HK-2 (cell line): Measurements from ENCODE around the gene MAP2K7.
"Not testable (repeated sequence)": the region's sequence is repeated elsewhere in the genome, so short reads cannot be mapped to it uniquely, and the experiment has no call there.

Experiments used
- DNase-seq: peaks from one replicate; pipeline ENCODE4 v3.0.0-alpha.2; 2018; ENCODE audit not compliant: unreplicated experiment

MAP2K7 gene

DNA sequence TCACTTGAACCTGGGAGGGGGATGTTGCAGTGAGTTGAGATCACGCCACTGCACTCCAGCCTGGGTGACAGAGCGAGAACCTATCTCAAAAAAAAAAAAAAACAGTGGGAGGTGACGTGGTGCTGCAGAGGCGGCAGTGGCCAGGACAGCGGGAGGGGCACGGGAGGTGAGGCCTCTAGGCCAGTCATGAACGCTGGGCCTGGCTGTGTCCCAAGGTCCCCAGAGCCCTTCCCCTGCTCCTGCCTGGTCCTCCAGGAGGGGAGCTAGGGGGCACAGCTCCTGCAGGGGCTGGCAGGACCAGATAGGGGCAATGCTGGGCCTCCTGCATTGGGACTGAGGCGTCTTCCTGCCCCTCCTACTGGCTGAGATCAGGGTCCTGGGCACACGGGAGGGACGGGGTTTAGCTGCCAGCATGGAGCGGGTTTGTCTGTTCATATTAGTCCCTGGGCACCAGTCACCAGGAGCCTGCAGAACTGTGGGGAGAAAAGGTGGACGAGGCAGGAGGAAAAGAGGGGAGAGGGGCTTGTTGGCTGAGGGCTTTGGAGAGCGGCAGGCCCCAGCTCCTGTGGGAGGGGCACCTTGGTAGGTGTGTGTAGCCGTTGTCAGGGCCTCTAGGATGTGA lies 4.5 kb downstream of the MAP2K7 start:
- no peak for DNase-seq

DNA sequence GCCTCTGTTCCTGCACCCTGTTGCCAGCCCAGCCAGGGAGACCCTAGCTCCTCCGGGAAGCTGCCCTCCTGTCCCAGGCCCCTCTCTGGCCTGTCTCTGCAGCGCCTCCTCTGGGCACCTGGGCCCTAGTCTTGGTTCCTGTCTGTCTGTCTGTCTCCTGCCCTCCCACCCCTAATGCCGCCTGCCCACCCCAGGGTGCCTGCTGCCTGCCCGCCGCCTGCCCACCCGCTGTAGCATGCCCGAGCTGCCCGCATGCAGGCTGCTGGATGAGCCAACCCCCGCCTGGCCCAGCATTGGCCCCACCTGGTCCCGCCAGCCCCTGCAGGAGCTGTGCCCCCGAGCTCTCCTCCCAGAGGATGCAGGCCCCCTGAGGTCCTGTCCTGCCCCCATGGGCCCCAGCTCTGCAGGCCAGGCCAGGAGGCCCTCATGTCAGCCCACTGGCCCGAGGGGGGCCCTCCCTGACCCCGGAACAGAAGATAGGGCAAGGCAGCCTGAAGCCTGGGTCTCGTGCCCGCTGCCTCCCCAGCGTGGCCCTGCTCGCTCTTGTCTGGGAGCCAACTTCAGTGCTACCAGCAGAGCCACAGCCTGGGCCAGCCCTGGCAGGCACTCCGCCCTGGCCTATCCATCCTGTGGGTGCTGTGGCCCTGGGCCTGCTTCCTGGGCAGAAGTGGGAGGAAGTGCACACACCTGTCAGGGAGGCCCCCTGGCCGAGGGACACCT lies 5.2 kb downstream of the MAP2K7 start:
- DNase-seq: no peak

DNA sequence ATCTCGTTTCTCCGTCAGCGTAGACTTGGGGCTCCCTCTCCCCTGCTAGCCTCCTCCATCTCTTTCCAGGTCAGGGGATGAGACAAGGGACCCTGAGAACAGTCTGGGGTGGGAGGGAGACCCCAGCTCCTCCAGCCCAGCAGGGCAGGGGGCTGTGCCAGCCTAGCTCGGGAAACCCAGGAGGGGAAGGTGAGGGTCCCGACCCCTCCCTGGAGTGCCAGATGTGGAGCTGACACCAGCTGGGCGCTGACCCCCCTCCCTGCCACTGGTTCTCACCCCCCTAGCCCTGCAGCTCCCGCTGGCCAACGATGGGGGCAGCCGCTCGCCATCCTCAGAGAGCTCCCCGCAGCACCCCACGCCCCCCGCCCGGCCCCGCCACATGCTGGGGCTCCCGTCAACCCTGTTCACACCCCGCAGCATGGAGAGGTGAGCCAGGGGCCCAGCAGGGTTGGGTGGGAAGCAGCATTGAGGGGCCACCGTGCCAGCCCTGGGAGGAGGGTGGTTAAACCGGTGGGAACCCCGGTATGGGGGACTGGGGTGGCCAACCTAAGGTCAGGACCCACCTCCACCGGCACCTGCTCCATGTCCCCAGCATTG lies 5.9 kb downstream of the MAP2K7 start:
- no peak for DNase-seq

DNA sequence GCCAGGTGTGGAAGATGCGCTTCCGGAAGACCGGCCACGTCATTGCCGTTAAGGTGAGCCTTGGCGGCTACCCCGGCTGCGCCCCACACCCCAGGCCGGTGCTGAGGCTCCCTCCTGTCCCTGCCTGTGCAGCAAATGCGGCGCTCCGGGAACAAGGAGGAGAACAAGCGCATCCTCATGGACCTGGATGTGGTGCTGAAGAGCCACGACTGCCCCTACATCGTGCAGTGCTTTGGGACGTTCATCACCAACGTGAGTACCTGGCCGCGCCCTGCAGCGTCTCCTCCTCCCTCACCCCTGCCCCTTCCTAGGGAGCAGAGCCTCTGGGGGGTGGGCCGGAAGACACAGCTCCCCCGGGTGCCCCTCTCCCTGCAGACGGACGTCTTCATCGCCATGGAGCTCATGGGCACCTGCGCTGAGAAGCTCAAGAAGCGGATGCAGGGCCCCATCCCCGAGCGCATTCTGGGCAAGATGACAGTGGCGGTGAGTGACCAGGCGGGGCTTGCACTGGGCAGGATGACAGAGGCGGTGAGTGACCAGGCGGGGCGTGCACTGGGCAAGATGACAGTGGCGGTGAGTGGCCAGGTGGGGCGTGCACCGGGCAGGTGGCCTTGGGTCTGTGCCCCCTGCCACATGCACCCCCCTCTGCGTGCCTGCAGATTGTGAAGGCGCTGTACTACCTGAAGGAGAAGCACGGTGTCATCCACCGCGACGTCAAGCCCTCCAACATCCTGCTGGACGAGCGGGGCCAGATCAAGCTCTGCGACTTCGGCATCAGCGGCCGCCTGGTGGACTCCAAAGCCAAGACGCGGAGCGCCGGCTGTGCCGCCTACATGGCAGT lies 6.9 kb downstream of the MAP2K7 start:
- DNase-seq: no peak

GRCh38 chr19:7911508-7912143 lies 7.9 kb downstream of the MAP2K7 start:
- DNase-seq: no peak

DNA sequence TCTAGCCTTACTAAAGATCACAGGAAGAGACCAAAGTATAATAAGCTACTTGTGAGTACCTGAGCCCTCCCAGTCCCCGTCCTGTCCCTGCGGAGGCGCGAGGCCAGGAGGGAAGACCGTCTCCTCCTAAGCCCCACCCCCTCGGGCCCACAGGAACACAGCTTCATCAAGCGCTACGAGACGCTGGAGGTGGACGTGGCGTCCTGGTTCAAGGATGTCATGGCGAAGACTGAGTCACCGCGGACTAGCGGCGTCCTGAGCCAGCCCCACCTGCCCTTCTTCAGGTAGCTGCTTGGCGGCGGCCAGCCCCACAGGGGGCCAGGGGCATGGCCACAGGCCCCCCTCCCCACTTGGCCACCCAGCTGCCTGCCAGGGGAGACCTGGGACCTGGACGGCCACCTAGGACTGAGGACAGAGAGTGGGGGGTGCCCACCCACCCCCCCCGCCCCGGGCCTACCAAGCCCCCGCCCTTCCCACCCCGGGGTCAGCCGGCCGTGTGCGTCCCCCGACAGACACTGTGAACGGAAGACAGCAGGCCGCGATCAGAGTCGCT lies 8.5 kb downstream of the MAP2K7 start:
- DNase-seq: no peak

- DNase-seq: no peak
Observed at GRCh38 chr19:7912697-7913564, 9.3 kb downstream of the MAP2K7 start.

GRCh38 chr19:7913652-7914051 lies 10.0 kb downstream of the MAP2K7 start:
- no peak for DNase-seq

- no peak for DNase-seq
Observed at GRCh38 chr19:7914099-7914498, 10.4 kb downstream of the MAP2K7 start.

DNA sequence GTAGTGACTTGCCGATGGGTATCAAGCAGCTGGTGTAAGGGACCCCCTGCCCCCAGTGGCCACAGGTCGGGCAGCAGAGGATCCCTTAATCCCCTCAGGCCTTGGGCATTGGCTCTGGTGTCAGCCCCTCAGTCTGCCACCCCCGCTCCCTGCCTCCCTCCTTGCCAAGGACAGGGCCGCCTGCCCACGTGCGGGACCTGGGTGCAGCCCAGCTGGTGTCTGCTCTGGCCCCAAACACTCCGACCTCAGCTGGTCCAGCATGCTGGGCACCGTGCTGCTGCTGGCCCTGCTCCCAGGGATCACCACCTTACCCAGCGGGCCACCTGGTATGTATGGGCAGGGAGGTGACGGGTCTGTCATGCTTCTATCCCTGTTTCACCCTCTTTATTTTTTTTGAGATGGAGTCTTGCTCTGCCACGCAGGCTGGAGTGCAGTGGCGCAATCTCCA lies 10.9 kb downstream of the MAP2K7 start, which contains the start of gene TGFBR3L:
TGFBR3L (plus strand) TSS at position 233 of the 448 bp plus-strand sequence.
- DNase-seq: no peak

DNA sequence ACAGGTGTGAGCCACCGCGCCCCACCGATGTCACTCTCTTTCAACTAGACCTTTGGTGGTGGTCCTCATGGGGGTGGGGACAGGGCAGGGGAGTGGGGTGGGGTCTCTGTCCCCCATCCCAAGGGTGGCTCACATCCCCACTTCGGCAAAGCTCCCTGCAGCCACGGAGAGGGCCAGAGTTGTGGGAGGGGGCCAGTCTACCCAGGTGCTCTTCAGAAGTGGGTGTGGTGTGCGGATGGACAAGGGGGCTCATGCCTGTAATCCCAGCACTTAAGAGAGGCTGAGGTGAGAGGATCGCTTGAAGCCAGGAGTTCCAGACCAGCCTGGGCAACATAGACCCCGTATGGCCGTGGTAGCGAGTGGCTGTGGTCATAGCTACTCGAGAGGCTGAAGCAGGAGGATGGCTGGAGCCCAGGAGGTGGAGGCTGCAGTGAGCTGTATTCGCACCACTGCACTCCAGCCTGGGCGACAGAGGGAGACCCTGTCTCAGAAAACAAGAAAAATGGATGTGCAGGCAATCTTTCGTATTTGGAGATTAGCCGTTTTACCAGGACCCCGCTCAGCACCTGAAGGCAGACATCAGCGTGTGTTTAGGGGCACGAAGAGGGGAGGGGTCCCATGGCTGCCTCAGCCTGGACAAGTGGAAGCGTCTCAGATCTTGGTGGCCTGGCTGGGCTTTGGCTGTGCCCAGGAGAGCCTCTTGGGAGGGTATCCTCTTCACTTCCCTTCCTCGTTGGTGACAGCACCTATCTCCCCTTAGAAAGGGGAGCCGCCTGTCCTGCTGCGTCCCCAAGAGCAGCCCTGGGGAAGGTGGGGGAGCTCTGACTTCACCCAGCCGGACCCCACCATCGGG lies 11.8 kb downstream of the MAP2K7 start:
- no peak for DNase-seq

- DNase-seq: peak; percentile 57
Observed at GRCh38 chr19:7916103-7916954, 12.7 kb downstream of the MAP2K7 start.

GRCh38 chr19:7916955-7917266 lies 13.2 kb downstream of the MAP2K7 start:
- DNase-seq: no peak

DNA sequence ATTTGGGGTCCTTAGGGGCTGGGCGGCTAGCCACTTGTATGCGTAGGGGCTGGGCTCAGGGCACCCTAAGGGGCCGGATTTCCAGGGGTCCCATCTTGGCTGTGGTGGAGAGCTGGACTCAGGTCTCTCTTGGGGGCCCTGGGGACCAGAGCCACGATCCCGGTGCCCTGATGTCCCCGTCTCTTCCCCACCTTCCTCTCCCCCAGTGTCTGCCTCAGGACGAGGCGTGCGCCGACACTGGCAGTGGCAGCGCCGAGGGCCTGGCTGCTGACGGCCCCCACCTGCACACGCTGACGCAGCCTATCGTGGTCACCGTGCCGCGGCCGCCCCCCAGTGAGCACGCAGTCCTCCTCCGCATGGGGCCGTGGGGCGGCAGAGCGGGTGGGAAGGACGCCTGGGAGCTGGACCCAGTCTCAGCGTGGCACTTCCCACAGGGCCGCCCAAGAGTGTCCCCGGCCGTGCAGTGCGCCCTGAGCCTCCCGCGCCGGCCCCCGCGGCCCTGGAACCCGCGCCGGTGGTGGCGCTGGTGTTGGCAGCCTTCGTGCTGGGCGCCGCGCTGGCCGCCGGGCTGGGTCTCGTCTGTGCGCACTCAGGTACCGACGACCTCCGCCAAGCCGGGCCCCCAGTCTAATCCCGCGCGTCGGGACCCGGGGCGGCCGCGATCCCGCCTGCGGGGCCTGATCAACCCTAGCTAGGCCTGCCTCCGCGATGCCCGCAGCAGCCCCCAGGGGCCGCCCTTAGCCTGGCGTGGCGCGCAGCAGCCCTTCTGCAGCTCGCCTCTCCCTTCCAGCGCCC lies 13.8 kb downstream of the MAP2K7 start:
- DNase-seq: peak; percentile 60

- not testable (repeated sequence) for DNase-seq
Observed at GRCh38 chr19:7918062-7918614, 14.5 kb downstream of the MAP2K7 start.

DNA sequence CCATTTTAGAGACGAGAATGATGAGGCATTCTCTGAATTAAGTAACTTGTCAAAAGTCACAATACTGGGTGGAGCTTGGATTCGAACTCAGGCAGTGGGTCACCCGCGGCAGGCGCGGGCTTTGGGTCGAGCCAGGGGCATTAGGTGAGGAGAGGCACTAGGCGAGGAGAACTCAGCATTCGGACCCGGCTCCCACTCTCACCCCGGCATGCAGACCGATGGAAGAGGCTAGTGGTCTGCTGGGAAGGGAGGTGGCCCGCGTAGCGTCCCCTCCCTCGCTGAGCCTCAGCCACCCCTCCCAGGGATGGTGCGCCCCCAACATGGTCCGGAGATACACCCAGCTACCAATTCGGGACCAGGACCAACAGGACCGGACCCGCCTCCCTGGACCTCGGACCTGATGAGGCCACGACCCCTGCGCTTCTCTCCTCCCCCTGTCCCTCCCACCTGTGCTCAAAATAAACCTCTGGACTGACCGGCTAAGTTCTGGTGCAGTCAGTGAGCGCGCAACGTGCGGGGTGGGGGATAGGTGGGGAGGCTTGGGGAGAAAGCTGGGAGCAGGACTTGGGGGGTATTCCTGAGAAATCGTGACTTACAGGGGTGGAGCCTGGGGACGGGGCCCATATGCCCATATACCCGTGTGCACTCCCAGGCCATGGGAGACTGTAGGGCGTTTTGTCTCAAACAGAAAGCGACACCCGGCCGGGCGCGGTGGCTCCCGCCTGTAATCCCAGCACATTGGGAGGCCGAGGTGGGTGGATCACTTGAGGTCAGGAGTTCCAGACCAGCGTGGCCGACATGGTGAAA lies 15.1 kb downstream of the MAP2K7 start:
- DNase-seq: no peak
